Adrenal gland (tissue), 12 donors: ENCODE results near the gene SORT1. TPM values are rescaled to one million over a fixed set of nuclear protein-coding genes. Genes with fewer than 3 reads are reported as not detected.

Source experiments
- DNase-seq, 7 donors: peaks; one replicate each; pipeline ENCODE4 v3.0.0-alpha.2; 2019 to 2020
- H3K27ac ChIP-seq, 5 donors: fragments of 200-600 bp; sonication (generic) in 4 of 5; 1 replicate in 3 of 5; 2 replicates in 2 of 5; pipeline versions ENCODE4 v1.5.1 to v1.8.0; 2016 to 2020; ENCODE audit warnings: mild to moderate bottlenecking in 1 of 5
- H3K27me3 ChIP-seq: fragments of 200-600 bp; 2 replicates; pipeline ENCODE4 v1.8.0; 2021
- H3K36me3 ChIP-seq, 2 donors: fragments of 200-600 bp; replicated peaks in 1 of 2; 1 replicate in 1 of 2; 2 replicates in 1 of 2; pipeline versions ENCODE4 v1.5.1 to v1.8.0; 2018 to 2022
- H3K4me1 ChIP-seq, 2 donors: fragments of 200-600 bp; replicated peaks in 1 of 2; 1 replicate in 1 of 2; 2 replicates in 1 of 2; pipeline versions ENCODE4 v1.5.1 to v1.8.0; 2018 to 2021
- H3K4me3 ChIP-seq, 4 donors: fragments of 200-600 bp; sonication (generic) in 3 of 4; one replicate each; pipeline ENCODE4 v1.5.1; 2016 to 2018
- H3K9me3 ChIP-seq, 3 donors: fragments of 200-600 bp; sonication (generic) in 1 of 3; replicated peaks in 1 of 3; 1 replicate in 2 of 3; 2 replicates in 1 of 3; pipeline versions ENCODE4 v1.5.1 to v1.8.0; 2016 to 2021
- CTCF ChIP-seq, 6 experiments: fragments of 450-650 bp in 4 of 6; fragments of 200-600 bp in 2 of 6; sonication (generic) in 1 of 6; IDR thresholded peaks; 1 replicate in 5 of 6; 2 replicates in 1 of 6; pipeline versions ENCODE4 v1.5.1 to v1.8.0; 2016 to 2021; ENCODE audit warnings: antibody characterized with exemption in 6 of 6, mild to moderate bottlenecking in 2 of 6, moderate library complexity in 1 of 6
- POLR2A ChIP-seq, 2 donors: fragments of 450-650 bp; IDR thresholded peaks; one replicate each; pipeline ENCODE4 v1.6.1; 2017; ENCODE audit warnings: antibody characterized with exemption in 2 of 2, mild to moderate bottlenecking in 2 of 2, moderate library complexity in 1 of 2
- WGBS, 4 donors: extraction: QIAGEN DNeasy Blood & Tissue Kit in 2 of 4; methylation state at CpG; one replicate each; pipeline versions ENCODE4 v1.1.5 to v1.1.7; 2013 to 2017; 5-methylcytosine and 5-hydroxymethylcytosine counted together
- intact Hi-C, 2 donors: fragments of 100-400 bp; cut with DNase I; formaldehyde crosslinking; loops; one replicate each; pipeline versions ENCODE4 v1.14.1 to v1.15.0; 2022 to 2023
- polyA plus RNA-seq, 3 donors: library from polyadenylated mRNA; stranded (reverse); fragments of 200-250 nt in 2 of 3; fragments of 350-450 nt in 1 of 3; fragmentation: Illumina TruSeq in 1 of 3; extraction: RNeasy Lipid Tissue Mini Kit (QIAGEN cat#74804) in 1 of 3; gene quantifications; one replicate each; pipeline ENCODE4 v1.2.3, GENCODE V29; 2013 to 2014
- total RNA-seq, 9 donors: library from RNA; depleted of rRNA in 4 of 9; stranded (reverse); fragments of >200 nt in 4 of 9; fragments of 120-200 nt in 1 of 9; fragmentation: NEBNext Ultra II Directional in 1 of 9; extraction: Animal tissue kit (Norgen Biotek cat#: 25700) in 1 of 9; gene quantifications; one replicate each; pipeline versions ENCODE4 v1.1.0 to v1.2.4, GENCODE V29; 2013 to 2023
- donor health status: healthy with polysubstance abuse.
- donor health status: Bipolar disorder and iron deficiency.
- donor health status: DM: yes; HTN: yes; CAD: no.
- donor health status: DM: no; HTN: no; CAD: no.
- donor health status: DM: no; HTN: no; CAD: no.
- donor health status: DM: yes; HTN: yes; CAD: no.

Gene SORT1
- total and polyA plus RNA-seq, 12 donors, result 13.4 to 56.8 (median 37.5) TPM

- H3K27ac ChIP-seq, result no peak overlapping the region
These were observed 93.3 kb downstream of the SORT1 start for GRCh38 chr1:109304226-109304920.

GRCh38 chr1:109301874-109302273, 95.8 kb downstream of the SORT1 start:
- Histone ChIP-seq H3K36me3 (no peaks in the 10 kb centered on the region), H3K4me3 (no peak overlapping the region), H3K4me1 (peaks cover 0 to 38% of the 10 kb centered on the region in 2 donors), H3K27ac (no peak overlapping the region), H3K9me3 (no peaks in the 10 kb centered on the region), H3K27me3 (no peaks in the 10 kb centered on the region)
- intact Hi-C loops, result no loop called here
- TF ChIP-seq CTCF (IDR thresholded peaks at IDR 0.05), result no peak
- no peak for TF ChIP-seq POLR2A (IDR thresholded peaks at IDR 0.05)
- 85 to 89% (median 88%) methylated on average over 5 of the region's 5 CpGs for WGBS, 4 donors
- no peak for DNase-seq

More at GRCh38 chr1:109304226-109304920, 93.3 kb downstream of the SORT1 start:
- Histone ChIP-seq H3K36me3 (no peaks in the 10 kb centered on the region), H3K27me3 (no peaks in the 10 kb centered on the region), H3K9me3 (no peaks in the 10 kb centered on the region), H3K4me1 (peaks cover 0 to 33% of the 10 kb centered on the region in 2 donors), H3K4me3 (no peak overlapping the region)
- intact Hi-C loops, result no loop called here
- TF ChIP-seq CTCF (IDR thresholded peaks at IDR 0.05), result no peak
- TF ChIP-seq POLR2A (IDR thresholded peaks at IDR 0.05), result no peak
- no peak for DNase-seq
- WGBS, 4 donors, result 63 to 78% (median 72%) methylated on average over 6 to 8 of the region's 8 CpGs

GRCh38 chr1:109300650-109301151, 97.0 kb downstream of the SORT1 start:
- Histone ChIP-seq H3K9me3 (no peaks in the 10 kb centered on the region), H3K36me3 (no peaks in the 10 kb centered on the region), H3K4me3 (no peak overlapping the region), H3K4me1 (peaks cover 0 to 26% of the 10 kb centered on the region in 2 donors), H3K27ac (no peak overlapping the region), H3K27me3 (no peaks in the 10 kb centered on the region)
- TF ChIP-seq POLR2A (IDR thresholded peaks at IDR 0.05), result no peak
- no peak for TF ChIP-seq CTCF (IDR thresholded peaks at IDR 0.05)
- no peak for DNase-seq
- 69 to 88% (median 76%) methylated on average over 11 to 16 of the region's 16 CpGs for WGBS, 4 donors
- intact Hi-C loops, result no loop called here

- TF ChIP-seq POLR2A (IDR thresholded peaks at IDR 0.05) (no peak), CTCF (IDR thresholded peaks at IDR 0.05) (no peak)
- peaks cover 0 to 20% of the 10 kb centered on the region in 2 donors for H3K4me1 ChIP-seq
- no peaks in the 10 kb centered on the region for H3K9me3 ChIP-seq
- peak overlapping the region in 2 of 5 donors; percentile 66 to 82 for H3K27ac ChIP-seq
- 67 to 76% (median 70%) methylated on average over 16 to 20 of the region's 20 CpGs for WGBS, 4 donors
- intact Hi-C loops, result no loop called here
- no peaks in the 10 kb centered on the region for H3K27me3 ChIP-seq
- peak in 3 of 7 donors; percentile 12 to 63 (median 24) for DNase-seq
- H3K36me3 ChIP-seq, result no peaks in the 10 kb centered on the region
- H3K4me3 ChIP-seq, result no peak overlapping the region
These were observed 98.0 kb downstream of the SORT1 start for GRCh38 chr1:109299558-109300343.
